Coronary artery (tissue), 2 donors: ENCODE measurements around the gene C13orf46.

Experiments used
- DNase-seq: peaks from one replicate; pipeline ENCODE4 v3.0.0-alpha.2; 2017; ENCODE audit warnings: low spot score
- H3K27ac ChIP-seq, 2 donors: fragments of 200-600 bp; sonication (generic); one replicate each; pipeline ENCODE4 v1.5.1; 2016 to 2019
- H3K4me3 ChIP-seq: fragments of 200-600 bp; sonication (generic); 2 replicates; pipeline ENCODE4 v1.5.1; 2016; ENCODE audit warnings: mild to moderate bottlenecking, moderate library complexity
- TF ChIP-seq, protein P1 (sequence below): fragments of 200-600 bp; sonication (generic); IDR thresholded peaks from one replicate; pipeline ENCODE4 v1.5.1; 2019; ENCODE audit warnings: antibody characterized with exemption

C13orf46 gene

DNA sequence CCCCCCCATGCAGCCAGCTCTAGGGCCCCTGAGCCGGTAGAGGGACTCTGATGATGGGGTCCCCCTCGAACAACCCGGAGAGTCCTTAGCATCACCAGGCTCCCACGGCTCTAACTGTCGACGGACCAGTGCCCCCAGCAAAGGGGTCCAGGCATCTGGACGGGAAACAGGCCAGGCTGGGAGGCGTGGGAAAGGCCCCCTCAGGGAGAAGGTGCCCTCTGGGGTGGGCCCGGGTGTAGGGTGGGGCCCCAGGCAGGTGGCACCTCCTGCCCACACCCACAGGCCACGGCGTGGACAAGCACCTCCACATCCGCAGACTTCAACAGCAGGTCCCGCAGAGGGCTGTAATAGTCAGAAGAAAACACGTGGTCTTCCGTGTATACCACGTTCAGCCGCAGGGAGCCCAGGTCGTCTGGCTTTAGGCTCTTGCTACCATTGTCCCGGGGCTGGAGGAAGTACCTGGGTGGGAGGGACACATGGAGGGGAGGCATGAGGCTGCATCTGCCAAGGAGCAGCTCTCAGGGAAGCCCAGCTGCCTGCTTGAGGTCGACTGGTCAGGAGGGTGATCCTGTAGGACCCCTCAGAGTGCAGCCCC lies 44.7 kb upstream of the C13orf46 start:
- no peak for DNase-seq
- no peak overlapping the region for H3K4me3 ChIP-seq
- no peak overlapping the region for H3K27ac ChIP-seq
- TF ChIP-seq, protein P1, sequence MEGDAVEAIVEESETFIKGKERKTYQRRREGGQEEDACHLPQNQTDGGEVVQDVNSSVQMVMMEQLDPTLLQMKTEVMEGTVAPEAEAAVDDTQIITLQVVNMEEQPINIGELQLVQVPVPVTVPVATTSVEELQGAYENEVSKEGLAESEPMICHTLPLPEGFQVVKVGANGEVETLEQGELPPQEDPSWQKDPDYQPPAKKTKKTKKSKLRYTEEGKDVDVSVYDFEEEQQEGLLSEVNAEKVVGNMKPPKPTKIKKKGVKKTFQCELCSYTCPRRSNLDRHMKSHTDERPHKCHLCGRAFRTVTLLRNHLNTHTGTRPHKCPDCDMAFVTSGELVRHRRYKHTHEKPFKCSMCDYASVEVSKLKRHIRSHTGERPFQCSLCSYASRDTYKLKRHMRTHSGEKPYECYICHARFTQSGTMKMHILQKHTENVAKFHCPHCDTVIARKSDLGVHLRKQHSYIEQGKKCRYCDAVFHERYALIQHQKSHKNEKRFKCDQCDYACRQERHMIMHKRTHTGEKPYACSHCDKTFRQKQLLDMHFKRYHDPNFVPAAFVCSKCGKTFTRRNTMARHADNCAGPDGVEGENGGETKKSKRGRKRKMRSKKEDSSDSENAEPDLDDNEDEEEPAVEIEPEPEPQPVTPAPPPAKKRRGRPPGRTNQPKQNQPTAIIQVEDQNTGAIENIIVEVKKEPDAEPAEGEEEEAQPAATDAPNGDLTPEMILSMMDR = no peak

GRCh38 chr13:114017966-114018365 lies 44.1 kb upstream of the C13orf46 start:
- TF ChIP-seq, protein P1 = no peak
- no peak overlapping the region for H3K27ac ChIP-seq
- no peak for DNase-seq
- H3K4me3 ChIP-seq = no peak overlapping the region

DNA sequence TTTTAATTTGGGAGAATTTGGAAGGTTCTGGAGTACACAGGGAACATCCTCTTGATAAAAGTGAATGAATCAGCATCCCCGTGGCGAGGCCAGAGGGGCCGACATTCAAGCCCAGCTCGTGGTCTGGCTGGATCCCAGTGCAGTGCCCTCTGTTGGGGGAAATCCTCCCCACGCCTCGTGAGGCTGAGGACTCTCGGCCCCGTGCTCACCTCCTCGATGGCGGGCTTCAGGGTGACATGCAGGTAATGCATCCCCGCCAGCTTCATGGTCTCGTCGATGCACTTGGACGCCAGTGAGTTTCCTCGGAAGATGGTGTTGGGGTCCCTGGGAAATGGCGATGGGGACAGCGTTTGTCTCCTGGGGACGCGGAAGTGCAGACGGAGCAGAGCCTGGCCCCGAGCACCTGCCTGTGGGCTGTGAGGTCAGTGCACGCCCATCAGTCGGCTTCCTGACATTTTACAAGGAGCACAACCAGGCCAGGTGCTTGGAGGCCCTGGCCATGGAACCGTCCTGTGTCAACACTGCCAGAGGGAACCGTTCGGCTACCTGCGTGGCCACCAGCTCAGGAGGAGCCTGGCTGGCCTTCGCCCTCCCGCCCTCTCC lies 43.3 kb upstream of the C13orf46 start:
- DNase-seq = no peak
- no peak overlapping the region for H3K4me3 ChIP-seq
- no peak overlapping the region for H3K27ac ChIP-seq
- TF ChIP-seq, protein P1 = no peak

GRCh38 chr13:114016321-114017027 lies 42.6 kb upstream of the C13orf46 start:
- TF ChIP-seq, protein P1 = no peak
- no peak overlapping the region for H3K4me3 ChIP-seq
- peak overlapping the region in 1 of 2 donors; percentile 55 for H3K27ac ChIP-seq
- DNase-seq = no peak

GRCh38 chr13:114015969-114016295 lies 42.1 kb upstream of the C13orf46 start:
- Histone ChIP-seq H3K27ac (peak overlapping the region in 1 of 2 donors; percentile 55), H3K4me3 (no peak overlapping the region)
- TF ChIP-seq, protein P1 = no peak
- DNase-seq = no peak

DNA sequence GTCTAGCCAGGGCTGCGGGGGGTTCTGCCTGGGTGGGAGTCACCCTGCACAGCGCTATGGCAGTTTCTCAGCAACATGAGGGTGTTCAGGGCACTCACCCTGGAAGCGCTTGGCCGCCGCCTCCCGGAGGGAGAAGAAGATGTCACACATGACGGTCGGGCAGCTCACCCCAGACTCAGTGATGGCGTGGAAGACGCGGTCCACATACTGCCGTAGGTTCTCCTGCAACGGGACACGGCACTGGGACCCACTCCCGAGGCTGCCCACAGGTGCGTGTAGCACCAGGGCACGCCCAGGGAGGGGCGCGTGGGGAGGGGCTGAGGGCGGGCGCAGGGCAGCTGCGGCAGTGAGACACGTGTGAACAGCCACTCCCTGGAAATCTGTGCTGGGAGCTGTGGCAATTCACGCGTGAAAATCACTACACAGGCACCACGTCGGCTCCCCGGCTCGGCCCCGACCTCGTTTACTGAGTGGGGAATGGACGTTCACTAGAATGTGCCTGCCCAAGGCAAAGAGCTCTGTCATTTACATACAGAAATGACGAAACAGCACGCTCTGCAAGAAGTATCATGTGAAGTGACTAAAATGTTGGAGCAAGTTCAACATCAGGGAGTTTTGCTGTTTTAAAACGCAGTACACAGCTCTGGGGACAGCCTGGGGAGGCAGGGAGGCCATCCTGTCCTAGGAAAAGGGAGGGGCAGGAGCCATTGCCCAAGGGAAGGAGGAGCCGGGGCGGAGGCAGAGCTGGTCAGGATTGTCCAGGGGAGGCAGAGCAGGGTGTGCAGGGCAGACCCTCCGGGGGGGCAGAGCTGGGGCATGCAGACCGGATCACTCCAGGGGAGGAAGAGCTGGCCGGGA lies 41.5 kb upstream of the C13orf46 start:
- no peak overlapping the region for H3K4me3 ChIP-seq
- TF ChIP-seq, protein P1 = no peak
- H3K27ac ChIP-seq = peak overlapping the region in 1 of 2 donors; percentile 55
- DNase-seq = no peak
